Cardiac muscle cell (in vitro differentiated cells and primary cell): Measurements from ENCODE around the gene PTGER1. TPM values are rescaled to one million over a fixed set of nuclear protein-coding genes. Genes with fewer than 3 reads are reported as not detected.

Experiments
- DNase-seq, 2 donors: peaks; one replicate each; pipeline versions ENCODE4 v3.0.0 to v3.0.0-alpha.2; 2010 to 2017; ENCODE audit warnings: low read depth in 1 of 2, low spot score in 1 of 2
- H3K27ac ChIP-seq: fragments of 200-600 bp; sonication (generic); 2 replicates; pipeline ENCODE4 v1.5.1; 2016
- H3K27me3 ChIP-seq: fragments of 200-600 bp; sonication (generic); 2 replicates; pipeline ENCODE4 v1.6.0; 2016; ENCODE audit warnings: control low read depth
- H3K36me3 ChIP-seq: fragments of 200-600 bp; sonication (generic); 2 replicates; pipeline ENCODE4 v1.5.1; 2016; ENCODE audit warnings: control low read depth
- H3K4me1 ChIP-seq: fragments of 200-600 bp; sonication (generic); 2 replicates; pipeline ENCODE4 v1.8.1; 2017; ENCODE audit warnings: low read depth, mild to moderate bottlenecking, mixed run types
- H3K4me3 ChIP-seq: fragments of 200-600 bp; sonication (generic); 2 replicates; pipeline ENCODE4 v1.5.1; 2016; ENCODE audit warnings: mild to moderate bottlenecking
- H3K9me3 ChIP-seq: fragments of 200-600 bp; sonication (generic); 2 replicates; pipeline ENCODE4 v1.5.1; 2017; ENCODE audit warnings: low read depth, mild to moderate bottlenecking, control low read depth
- polyA plus RNA-seq: library from polyadenylated mRNA; unstranded; fragments of >200 nt; fragmentation: Nextera tagmentation; extraction: Ambion mirVana; gene quantifications from 2 replicates; pipeline ENCODE4 v1.2.1, GENCODE V29; 2016
- total RNA-seq: library from RNA; depleted of rRNA; stranded (reverse); fragments of >200 nt; gene quantifications from 2 replicates; pipeline ENCODE4 v1.2.3, GENCODE V29; 2016
- TF ChIP-seq, protein P1 (sequence below): IDR thresholded peaks from 2 replicates; pipeline ENCODE4 v1.5.1; 2012; ENCODE audit warnings: low read depth, mild to moderate bottlenecking, low read length

PTGER1 gene
- total and polyA plus RNA-seq, 2 experiments from 2014 or later, result 0.42 to 0.75 TPM

GRCh38 chr19:14517446-14517839 lies 42.3 kb upstream of the PTGER1 start:
- Histone ChIP-seq H3K27me3 (no peaks in the 10 kb centered on the region), H3K4me1 (peaks cover 10% of the 10 kb centered on the region), H3K36me3 (peaks cover 21% of the 10 kb centered on the region), H3K4me3 (peak overlapping the region; percentile 84), H3K9me3 (no peaks in the 10 kb centered on the region), H3K27ac (peak overlapping the region; percentile 86)
- TF ChIP-seq, protein P1, sequence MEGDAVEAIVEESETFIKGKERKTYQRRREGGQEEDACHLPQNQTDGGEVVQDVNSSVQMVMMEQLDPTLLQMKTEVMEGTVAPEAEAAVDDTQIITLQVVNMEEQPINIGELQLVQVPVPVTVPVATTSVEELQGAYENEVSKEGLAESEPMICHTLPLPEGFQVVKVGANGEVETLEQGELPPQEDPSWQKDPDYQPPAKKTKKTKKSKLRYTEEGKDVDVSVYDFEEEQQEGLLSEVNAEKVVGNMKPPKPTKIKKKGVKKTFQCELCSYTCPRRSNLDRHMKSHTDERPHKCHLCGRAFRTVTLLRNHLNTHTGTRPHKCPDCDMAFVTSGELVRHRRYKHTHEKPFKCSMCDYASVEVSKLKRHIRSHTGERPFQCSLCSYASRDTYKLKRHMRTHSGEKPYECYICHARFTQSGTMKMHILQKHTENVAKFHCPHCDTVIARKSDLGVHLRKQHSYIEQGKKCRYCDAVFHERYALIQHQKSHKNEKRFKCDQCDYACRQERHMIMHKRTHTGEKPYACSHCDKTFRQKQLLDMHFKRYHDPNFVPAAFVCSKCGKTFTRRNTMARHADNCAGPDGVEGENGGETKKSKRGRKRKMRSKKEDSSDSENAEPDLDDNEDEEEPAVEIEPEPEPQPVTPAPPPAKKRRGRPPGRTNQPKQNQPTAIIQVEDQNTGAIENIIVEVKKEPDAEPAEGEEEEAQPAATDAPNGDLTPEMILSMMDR, result no peak
- peak; percentile 37 to 62 for DNase-seq

DNA sequence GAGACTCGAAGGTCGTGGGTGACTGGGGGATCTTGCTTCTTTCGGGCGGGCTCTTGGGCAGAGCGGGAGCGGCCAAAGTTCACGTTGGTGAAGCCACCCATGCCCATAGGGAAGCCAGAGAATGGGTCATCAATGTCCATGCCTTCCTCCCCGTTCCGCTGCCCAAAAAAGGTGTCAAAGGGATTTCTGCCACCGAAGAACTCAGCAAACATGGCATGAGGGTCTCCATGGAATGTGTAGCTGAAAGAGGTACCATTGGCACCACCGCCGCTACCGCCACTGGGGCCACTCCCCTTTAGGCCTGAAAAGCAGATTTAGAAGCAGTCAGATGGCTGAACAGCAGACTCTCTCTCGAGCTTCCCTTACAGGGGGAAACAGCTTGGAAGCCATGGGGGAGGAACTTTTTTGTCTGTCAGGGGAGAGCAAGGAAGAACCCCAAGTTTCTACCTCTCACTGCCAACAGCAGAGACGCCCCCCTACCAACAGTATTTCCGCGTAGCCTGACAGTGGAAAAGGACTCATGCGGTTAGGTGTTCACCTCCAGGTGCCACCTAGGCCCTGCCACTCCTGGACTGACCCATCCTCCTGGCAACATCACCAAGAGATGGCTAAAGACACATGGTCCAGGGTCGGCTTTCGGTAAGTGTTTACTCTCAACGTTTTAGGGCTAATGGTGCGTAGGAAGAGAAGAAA lies 41.7 kb upstream of the PTGER1 start:
- peaks cover 21% of the 10 kb centered on the region for H3K36me3 ChIP-seq
- TF ChIP-seq, protein P1, result no peak
- peaks cover 10% of the 10 kb centered on the region for H3K4me1 ChIP-seq
- H3K27me3 ChIP-seq, result no peaks in the 10 kb centered on the region
- no peak for DNase-seq
- H3K9me3 ChIP-seq, result no peaks in the 10 kb centered on the region
- H3K27ac ChIP-seq, result no peak overlapping the region
- peak overlapping the region; percentile 84 for H3K4me3 ChIP-seq

DNA sequence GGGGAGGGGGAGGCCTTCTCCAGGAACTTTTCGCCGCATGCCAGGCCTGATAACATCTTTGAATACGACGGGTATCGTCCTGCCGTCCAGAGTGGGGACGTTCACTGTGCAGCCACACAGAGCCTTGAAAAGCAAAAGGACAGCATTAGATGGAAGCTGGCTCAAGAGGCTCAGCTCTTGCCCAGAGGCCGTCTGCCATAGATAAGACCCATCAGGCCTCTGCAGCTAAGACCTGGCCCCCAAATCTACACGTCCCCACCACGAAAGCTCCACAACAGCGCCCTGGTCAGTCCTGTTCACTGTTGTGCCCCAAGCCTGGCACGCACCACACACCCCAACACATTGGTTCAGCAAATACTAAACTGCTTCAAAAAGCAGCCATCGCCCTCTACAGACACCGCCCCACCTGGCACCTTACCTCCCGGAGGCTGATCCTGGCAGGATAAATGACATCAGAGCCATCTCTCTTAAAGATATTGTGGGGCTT lies 40.9 kb upstream of the PTGER1 start:
- DNase-seq, result no peak

DNA sequence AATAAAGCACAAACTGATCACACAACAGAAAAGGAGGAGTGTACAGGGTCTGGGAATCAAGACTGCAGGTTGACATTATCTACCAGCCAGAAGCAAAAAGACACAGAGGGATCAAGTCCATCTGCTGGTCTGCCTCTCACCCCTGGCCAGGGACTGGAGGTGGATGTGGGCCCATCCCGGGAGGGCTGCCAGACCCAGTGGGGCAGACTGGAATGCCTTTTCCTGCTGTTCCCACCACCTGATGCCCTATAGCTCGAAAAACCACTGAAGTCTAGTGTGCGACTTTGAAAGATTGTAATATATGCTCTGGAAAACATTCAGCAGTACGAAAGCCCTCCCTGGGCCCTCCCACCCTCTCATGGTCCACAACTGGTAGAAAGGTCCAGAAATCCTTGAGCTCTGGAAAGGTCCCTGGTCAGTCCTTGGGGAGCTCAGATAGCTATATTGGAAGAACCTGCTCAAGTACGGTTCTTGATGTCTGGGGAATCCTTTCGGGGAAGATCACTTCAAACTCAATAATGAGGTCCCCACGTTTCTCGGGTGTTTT lies 40.4 kb upstream of the PTGER1 start:
- DNase-seq, result no peak
- TF ChIP-seq, protein P1, result no peak
- no peaks in the 10 kb centered on the region for H3K9me3 ChIP-seq
- no peaks in the 10 kb centered on the region for H3K27me3 ChIP-seq
- H3K27ac ChIP-seq, result no peak overlapping the region
- peaks cover 21% of the 10 kb centered on the region for H3K36me3 ChIP-seq
- H3K4me3 ChIP-seq, result no peak overlapping the region
- peaks cover 10% of the 10 kb centered on the region for H3K4me1 ChIP-seq

More for the DNA sequence above, 40.9 kb upstream of the PTGER1 start:
- peaks cover 10% of the 10 kb centered on the region for H3K4me1 ChIP-seq
- H3K9me3 ChIP-seq, result no peaks in the 10 kb centered on the region
- no peaks in the 10 kb centered on the region for H3K27me3 ChIP-seq
- no peak overlapping the region for H3K27ac ChIP-seq
- TF ChIP-seq, protein P1, result no peak
- peaks cover 21% of the 10 kb centered on the region for H3K36me3 ChIP-seq
- peak overlapping the region; percentile 84 for H3K4me3 ChIP-seq

GRCh38 chr19:14514215-14514863 lies 39.2 kb upstream of the PTGER1 start:
- no peak overlapping the region for H3K27ac ChIP-seq
- peaks cover 10% of the 10 kb centered on the region for H3K4me1 ChIP-seq
- no peak for DNase-seq
- H3K9me3 ChIP-seq, result no peaks in the 10 kb centered on the region
- H3K4me3 ChIP-seq, result no peak overlapping the region
- no peaks in the 10 kb centered on the region for H3K27me3 ChIP-seq
- TF ChIP-seq, protein P1, result no peak
- H3K36me3 ChIP-seq, result peaks cover 21% of the 10 kb centered on the region
